ENCODE results near the gene VAV2. TPM values are rescaled to one million over a fixed set of nuclear protein-coding genes. Genes with fewer than 3 reads are reported as not detected.
"Not testable (repeated sequence)": the region's sequence is repeated elsewhere in the genome, so short reads cannot be mapped to it uniquely, and the experiment has no call there.

The VAV2 gene
- polyA plus RNA-seq, 3 donors from 2014 or later = 0.12 to 0.28 TPM; not detected in 1

- H3K27me3 Mint-ChIP-seq (ENCODE audit: low read depth in 3 of 3) = peaks cover 0 to 3% (median 2%) of the 10 kb centered on the region in 3 donors
- no peak overlapping the region for H3K27ac Mint-ChIP-seq
- no peak overlapping the region for H3K4me3 Mint-ChIP-seq
- no peak for DNase-seq
- no peaks in the 10 kb centered on the region for H3K4me1 Mint-ChIP-seq
- H3K9me3 Mint-ChIP-seq = peaks cover 2 to 16% (median 6%) of the 10 kb centered on the region in 6 donors
- H3K36me3 Mint-ChIP-seq = peaks cover 5 to 21% (median 7%) of the 10 kb centered on the region in 3 donors
Observed at GRCh38 chr9:133762488-133763271, 229.4 kb downstream of the VAV2 start.

- H3K9me3 Mint-ChIP-seq = peaks cover 0 to 9% (median 3%) of the 10 kb centered on the region in 6 donors
- DNase-seq = no peak
Observed at GRCh38 chr9:133761641-133762248, 230.4 kb downstream of the VAV2 start.

GRCh38 chr9:133760713-133761290 lies 231.3 kb downstream of the VAV2 start:
- H3K9me3 Mint-ChIP-seq = peaks cover 0 to 3% (median 2%) of the 10 kb centered on the region in 6 donors
- no peak overlapping the region for H3K27ac Mint-ChIP-seq
- H3K4me3 Mint-ChIP-seq = no peak overlapping the region
- DNase-seq = no peak
- H3K27me3 Mint-ChIP-seq (ENCODE audit: low read depth in 3 of 3) = peaks cover 0 to 3% (median 2%) of the 10 kb centered on the region in 3 donors
- H3K4me1 Mint-ChIP-seq = no peaks in the 10 kb centered on the region
- peaks cover 0 to 7% (median 4%) of the 10 kb centered on the region in 3 donors for H3K36me3 Mint-ChIP-seq

More at GRCh38 chr9:133761641-133762248, 230.4 kb downstream of the VAV2 start:
- Mint-ChIP-seq H3K4me1 (no peaks in the 10 kb centered on the region), H3K4me3 (no peak overlapping the region), H3K27me3 (ENCODE audit: low read depth in 3 of 3) (peaks cover 0 to 3% (median 2%) of the 10 kb centered on the region in 3 donors), H3K36me3 (peaks cover 2 to 11% (median 5%) of the 10 kb centered on the region in 3 donors), H3K27ac (no peak overlapping the region)

- Mint-ChIP-seq H3K9me3 (no peaks in the 10 kb centered on the region), H3K4me1 (no peaks in the 10 kb centered on the region), H3K4me3 (no peak overlapping the region), H3K27me3 (ENCODE audit: low read depth in 3 of 3) (peaks cover 2 to 3% (median 2%) of the 10 kb centered on the region in 3 donors), H3K36me3 (no peaks in the 10 kb centered on the region), H3K27ac (no peak overlapping the region)
- no peak for DNase-seq
Observed at GRCh38 chr9:133759946-133760345, 232.2 kb downstream of the VAV2 start.

GRCh38 chr9:133759146-133759900 lies 232.8 kb downstream of the VAV2 start:
- H3K4me1 Mint-ChIP-seq = no peaks in the 10 kb centered on the region
- H3K27me3 Mint-ChIP-seq (ENCODE audit: low read depth in 3 of 3) = peaks cover 2 to 3% (median 2%) of the 10 kb centered on the region in 3 donors
- no peaks in the 10 kb centered on the region for H3K9me3 Mint-ChIP-seq
- no peak for DNase-seq
- no peaks in the 10 kb centered on the region for H3K36me3 Mint-ChIP-seq
- H3K27ac Mint-ChIP-seq = no peak overlapping the region
- H3K4me3 Mint-ChIP-seq = no peak overlapping the region

- Mint-ChIP-seq H3K9me3 (no peaks in the 10 kb centered on the region), H3K4me1 (no peaks in the 10 kb centered on the region), H3K27me3 (ENCODE audit: low read depth in 3 of 3) (peaks cover 0 to 2% (median 2%) of the 10 kb centered on the region in 3 donors), H3K27ac (no peak overlapping the region), H3K4me3 (no peak overlapping the region), H3K36me3 (no peaks in the 10 kb centered on the region)
- no peak for DNase-seq
Observed at GRCh38 chr9:133758228-133758627, 233.9 kb downstream of the VAV2 start.

GRCh38 chr9:133754688-133755227 lies 237.4 kb downstream of the VAV2 start:
- no peak for DNase-seq
- no peaks in the 10 kb centered on the region for H3K9me3 Mint-ChIP-seq
- H3K36me3 Mint-ChIP-seq = no peaks in the 10 kb centered on the region
- peaks cover 0 to 3% (median 2%) of the 10 kb centered on the region in 3 donors for H3K27me3 Mint-ChIP-seq (ENCODE audit: low read depth in 3 of 3)
- H3K4me1 Mint-ChIP-seq = no peaks in the 10 kb centered on the region
- H3K27ac Mint-ChIP-seq = no peak overlapping the region
- no peak overlapping the region for H3K4me3 Mint-ChIP-seq

- Mint-ChIP-seq H3K4me3 (no peak overlapping the region), H3K9me3 (no peaks in the 10 kb centered on the region), H3K27ac (no peak overlapping the region), H3K27me3 (ENCODE audit: low read depth in 3 of 3) (peaks cover under 1 to 5% (median 2%) of the 10 kb centered on the region in 3 donors), H3K36me3 (no peaks in the 10 kb centered on the region), H3K4me1 (no peaks in the 10 kb centered on the region)
- DNase-seq = no peak
Observed at GRCh38 chr9:133754187-133754586, 237.9 kb downstream of the VAV2 start.

GRCh38 chr9:133752739-133753446 lies 239.2 kb downstream of the VAV2 start:
- no peak overlapping the region for H3K4me3 Mint-ChIP-seq
- no peaks in the 10 kb centered on the region for H3K4me1 Mint-ChIP-seq
- no peak overlapping the region for H3K27ac Mint-ChIP-seq
- no peaks in the 10 kb centered on the region for H3K9me3 Mint-ChIP-seq
- peaks cover 2 to 5% (median 2%) of the 10 kb centered on the region in 3 donors for H3K27me3 Mint-ChIP-seq (ENCODE audit: low read depth in 3 of 3)
- no peak for DNase-seq
- H3K36me3 Mint-ChIP-seq = no peaks in the 10 kb centered on the region

- Mint-ChIP-seq H3K4me1 (no peaks in the 10 kb centered on the region), H3K27ac (no peak overlapping the region), H3K27me3 (ENCODE audit: low read depth in 3 of 3) (peaks cover 2 to 5% (median 3%) of the 10 kb centered on the region in 3 donors), H3K36me3 (no peaks in the 10 kb centered on the region), H3K4me3 (no peak overlapping the region), H3K9me3 (peaks cover 0 to 2% (median 0%) of the 10 kb centered on the region in 6 donors)
- DNase-seq = no peak
Observed at GRCh38 chr9:133750982-133751649, 241.0 kb downstream of the VAV2 start.

- H3K27me3 Mint-ChIP-seq (ENCODE audit: low read depth in 3 of 3) = peaks cover 4 to 10% (median 5%) of the 10 kb centered on the region in 3 donors
- H3K4me1 Mint-ChIP-seq = no peaks in the 10 kb centered on the region
- no peak overlapping the region for H3K27ac Mint-ChIP-seq
- peaks cover 0 to 2% (median 0%) of the 10 kb centered on the region in 6 donors for H3K9me3 Mint-ChIP-seq
- H3K4me3 Mint-ChIP-seq = no peak overlapping the region
- no peaks in the 10 kb centered on the region for H3K36me3 Mint-ChIP-seq
- DNase-seq = no peak
Observed at GRCh38 chr9:133747309-133747708, 244.8 kb downstream of the VAV2 start.

GRCh38 chr9:133744528-133744927 lies 247.6 kb downstream of the VAV2 start:
- H3K27ac Mint-ChIP-seq, DNase-seq, H3K4me1 Mint-ChIP-seq, H3K9me3 Mint-ChIP-seq, H3K4me3 Mint-ChIP-seq, H3K36me3 Mint-ChIP-seq: not testable (repeated sequence)
- peaks cover 0 to 10% (median 4%) of the 10 kb centered on the region in 3 donors for H3K27me3 Mint-ChIP-seq (ENCODE audit: low read depth in 3 of 3)
